Measurements from ENCODE around the gene SPATC1L. TPM values are rescaled to one million over a fixed set of nuclear protein-coding genes. Genes with fewer than 3 reads are reported as not detected.
"Not testable (repeated sequence)": the region's sequence is repeated elsewhere in the genome, so short reads cannot be mapped to it uniquely, and the experiment has no call there.

SPATC1L gene
- total and polyA plus RNA-seq, 2 donors (not counting 1 experiment from before 2014, with no cell fraction given) = 11.4 to 15.4 TPM

DNA sequence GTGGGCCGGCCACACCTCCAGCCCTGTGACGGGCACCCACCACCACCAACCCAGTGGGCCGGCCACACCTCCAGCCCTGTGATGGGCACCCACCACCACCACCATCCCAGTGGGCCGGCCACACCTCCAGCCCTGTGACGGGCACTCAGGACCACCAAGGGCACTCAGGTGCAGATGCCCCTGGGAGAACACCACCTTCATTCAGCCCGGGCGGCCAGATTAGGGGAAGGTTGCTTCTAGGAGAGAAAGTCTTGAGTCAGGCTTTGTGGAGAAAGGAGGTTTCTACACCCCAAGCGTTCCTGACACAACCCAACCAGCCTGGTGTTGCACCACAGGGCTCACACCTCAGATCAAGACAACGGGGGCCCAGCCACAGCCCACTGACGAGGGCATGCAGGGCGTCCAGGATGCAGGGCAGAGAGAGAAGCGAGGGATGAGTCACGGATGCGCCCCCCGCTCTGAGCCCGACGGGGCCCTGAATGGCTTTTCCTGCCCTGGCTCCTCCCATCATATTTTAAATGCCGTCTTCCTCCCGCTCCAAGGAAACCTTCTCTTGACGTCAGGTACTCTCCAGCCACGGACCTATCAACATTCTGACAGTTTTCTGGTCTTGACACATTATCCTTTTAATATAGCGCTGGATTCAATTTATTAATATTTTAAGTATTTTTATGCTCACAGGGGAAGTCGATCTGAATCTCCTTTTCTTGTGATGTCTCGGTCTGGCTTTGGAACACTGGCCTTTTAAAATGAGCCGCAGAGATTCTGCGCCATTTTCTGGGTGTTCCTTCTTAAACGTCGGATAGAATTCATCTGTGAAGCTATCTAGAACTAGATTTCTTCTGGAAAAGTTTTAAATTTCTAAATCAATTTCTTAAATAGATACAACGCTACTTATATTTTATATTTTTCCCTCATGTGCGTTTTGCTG, 631 bp upstream of the SPATC1L start:
- peaks cover 0 to 16% of the 10 kb centered on the region in 2 donors for H3K4me1 ChIP-seq (ENCODE audit: control insufficient read depth in 2 of 2, insufficient read depth in 2 of 2, low read length in 2 of 2)
- peak overlapping the region; percentile 59 to 63 for H3K27ac ChIP-seq (ENCODE audit: low read length in 2 of 2)
- intact Hi-C loops (cut with micrococcal nuclease) = loop anchor here (1.0 kb wide), 4 partner anchors 42 to 139 kb away; partner anchors contain the start of genes LSS, PCNT and YBEY
- H3K4me2 ChIP-seq (replicated peaks; ENCODE audit: low read depth, low read length, poor library complexity, severe bottlenecking) = peak overlapping the region; percentile 72
- H3K27me3 Mint-ChIP-seq = no peaks in the 10 kb centered on the region
- peak overlapping the region; percentile 36 to 91 (median 76) for H3K4me3 ChIP-seq (ENCODE audit: control extremely low read depth in 1 of 5, extremely low read depth in 1 of 5, insufficient read depth in 1 of 5, low read depth in 2 of 5, low read length in 4 of 5)
- POLR2A ChIA-PET = no interaction called here
- peak overlapping the region; percentile 66 for H2AFZ ChIP-seq (ENCODE audit: insufficient read depth, low read depth, low read length, poor library complexity, severe bottlenecking)
- peak; percentile 84 for ATAC-seq (ENCODE audit: low read depth)
- H4K20me1 ChIP-seq (ENCODE audit: control insufficient read depth, insufficient read depth, low read length, poor library complexity, severe bottlenecking) = no peaks in the 10 kb centered on the region
- peak overlapping the region; percentile 90 for H3K27ac Mint-ChIP-seq
- peak; percentile 91 for DNase-seq
- H3K27me3 ChIP-seq (replicated peaks in 1 of 4; ENCODE audit: control extremely low read depth in 1 of 4, control insufficient read depth in 3 of 4, insufficient read depth in 4 of 4, low read length in 3 of 4) = no peaks in the 10 kb centered on the region
- H3K4me3 Mint-ChIP-seq = peak overlapping the region; percentile 92
- TF ChIP-seq, protein P1, sequence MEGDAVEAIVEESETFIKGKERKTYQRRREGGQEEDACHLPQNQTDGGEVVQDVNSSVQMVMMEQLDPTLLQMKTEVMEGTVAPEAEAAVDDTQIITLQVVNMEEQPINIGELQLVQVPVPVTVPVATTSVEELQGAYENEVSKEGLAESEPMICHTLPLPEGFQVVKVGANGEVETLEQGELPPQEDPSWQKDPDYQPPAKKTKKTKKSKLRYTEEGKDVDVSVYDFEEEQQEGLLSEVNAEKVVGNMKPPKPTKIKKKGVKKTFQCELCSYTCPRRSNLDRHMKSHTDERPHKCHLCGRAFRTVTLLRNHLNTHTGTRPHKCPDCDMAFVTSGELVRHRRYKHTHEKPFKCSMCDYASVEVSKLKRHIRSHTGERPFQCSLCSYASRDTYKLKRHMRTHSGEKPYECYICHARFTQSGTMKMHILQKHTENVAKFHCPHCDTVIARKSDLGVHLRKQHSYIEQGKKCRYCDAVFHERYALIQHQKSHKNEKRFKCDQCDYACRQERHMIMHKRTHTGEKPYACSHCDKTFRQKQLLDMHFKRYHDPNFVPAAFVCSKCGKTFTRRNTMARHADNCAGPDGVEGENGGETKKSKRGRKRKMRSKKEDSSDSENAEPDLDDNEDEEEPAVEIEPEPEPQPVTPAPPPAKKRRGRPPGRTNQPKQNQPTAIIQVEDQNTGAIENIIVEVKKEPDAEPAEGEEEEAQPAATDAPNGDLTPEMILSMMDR (IDR thresholded peaks at IDR 0.05) = no peak
- TF ChIP-seq EZH2 (IDR thresholded peaks at IDR 0.05; ENCODE audit: borderline replicate concordance, insufficient read depth, low read depth, low read length, poor library complexity, severe bottlenecking) = no peak
- 11% methylated on average over 18 of the region's 30 CpGs for WGBS (ENCODE audit: insufficient coverage)
- H3K9ac ChIP-seq (ENCODE audit: low read length) = peak overlapping the region; percentile 64
- H3K36me3 ChIP-seq (replicated peaks in 1 of 2; ENCODE audit: control extremely low read depth in 1 of 2, control insufficient read depth in 1 of 2, extremely low read depth in 1 of 2, insufficient read depth in 2 of 2, low read length in 1 of 2) = no peaks in the 10 kb centered on the region
- peaks cover 0 to 3% (median 0%) of the 10 kb centered on the region in 3 donors for H3K9me3 ChIP-seq (ENCODE audit: control extremely low read depth in 1 of 3, control insufficient read depth in 2 of 3, insufficient read depth in 1 of 3, low read length in 2 of 3)
- peaks cover 9% of the 10 kb centered on the region for H3K4me1 Mint-ChIP-seq
- no peaks in the 10 kb centered on the region for H3K9me3 Mint-ChIP-seq (ENCODE audit: insufficient read depth)
- CTCF ChIA-PET = no interaction called here
- H3K79me2 ChIP-seq (ENCODE audit: control insufficient read depth, insufficient read depth, low read length) = peaks cover 3% of the 10 kb centered on the region

DNA sequence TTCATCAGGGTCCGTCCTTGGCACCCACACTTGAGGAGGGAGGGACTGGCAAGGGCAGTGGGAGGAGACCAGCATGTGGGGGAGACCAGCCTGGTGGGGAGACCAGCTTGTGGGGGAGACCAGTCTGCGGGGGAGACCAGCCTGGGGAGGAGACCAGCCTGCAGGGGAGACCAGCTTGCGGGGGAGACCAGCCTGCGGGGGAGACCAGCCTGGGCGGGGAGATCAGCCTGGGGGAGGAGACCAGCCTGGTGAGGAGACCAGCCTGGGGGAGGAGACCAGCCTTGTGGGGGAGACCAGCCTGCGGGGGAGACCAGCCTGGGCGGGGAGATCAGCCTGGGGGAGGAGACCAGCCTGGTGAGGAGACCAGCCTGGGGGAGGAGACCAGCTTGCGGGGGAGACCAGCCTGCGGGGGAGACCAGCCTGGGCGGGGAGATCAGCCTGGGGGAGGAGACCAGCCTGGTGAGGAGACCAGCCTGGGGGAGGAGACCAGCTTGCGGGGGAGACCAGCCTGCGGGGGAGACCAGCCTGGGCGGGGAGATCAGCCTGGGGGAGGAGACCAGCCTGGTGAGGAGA, 836 bp downstream of the SPATC1L start:
- Histone ChIP-seq H3K4me1 (ENCODE audit: control insufficient read depth in 2 of 2, insufficient read depth in 2 of 2, low read length in 2 of 2) (peaks cover 0 to 16% of the 10 kb centered on the region in 2 donors), H3K4me2 (replicated peaks; ENCODE audit: low read depth, low read length, poor library complexity, severe bottlenecking) (peak overlapping the region; percentile 91), H3K4me3 (ENCODE audit: control extremely low read depth in 1 of 5, extremely low read depth in 1 of 5, insufficient read depth in 1 of 5, low read depth in 2 of 5, low read length in 4 of 5) (peak overlapping the region in 1 of 5 experiments; percentile 82), H2AFZ (ENCODE audit: insufficient read depth, low read depth, low read length, poor library complexity, severe bottlenecking) (peak overlapping the region; percentile 66)
- H3K9me3 Mint-ChIP-seq (ENCODE audit: insufficient read depth); H3K9ac ChIP-seq (ENCODE audit: low read length); H3K9me3 ChIP-seq (ENCODE audit: control extremely low read depth in 1 of 3, control insufficient read depth in 2 of 3, insufficient read depth in 1 of 3, low read length in 2 of 3); H4K20me1 ChIP-seq (ENCODE audit: control insufficient read depth, insufficient read depth, low read length, poor library complexity, severe bottlenecking); H3K27me3 ChIP-seq (replicated peaks in 1 of 4; ENCODE audit: control extremely low read depth in 1 of 4, control insufficient read depth in 3 of 4, insufficient read depth in 4 of 4, low read length in 3 of 4); H3K27ac Mint-ChIP-seq; DNase-seq; H3K4me1 Mint-ChIP-seq; intact Hi-C loops (cut with micrococcal nuclease); H3K36me3 ChIP-seq (replicated peaks in 1 of 2; ENCODE audit: control extremely low read depth in 1 of 2, control insufficient read depth in 1 of 2, extremely low read depth in 1 of 2, insufficient read depth in 2 of 2, low read length in 1 of 2); H3K27ac ChIP-seq (ENCODE audit: low read length in 2 of 2); H3K27me3 Mint-ChIP-seq; POLR2A ChIA-PET; ATAC-seq (ENCODE audit: low read depth); CTCF ChIA-PET; H3K79me2 ChIP-seq (ENCODE audit: control insufficient read depth, insufficient read depth, low read length): not testable (repeated sequence)
- WGBS (ENCODE audit: insufficient coverage) = 33% methylated on average over 1 of the region's 13 CpGs
- peak overlapping the region; percentile 72 for H3K4me3 Mint-ChIP-seq

All from B cell (primary cell).